HepG2 (cell line): ENCODE data around the gene CSNK1D. TPM values are rescaled to one million over a fixed set of nuclear protein-coding genes. Genes with fewer than 3 reads are reported as not detected.

ENCODE experiments used
- ELF1 ChIP-seq: sonication (generic); formaldehyde crosslinking; IDR thresholded peaks from 2 replicates; pipeline ENCODE4 v1.4.0; 2020; ENCODE audit warnings: missing genetic modification reagents
- HIC2 ChIP-seq: sonication (generic); formaldehyde crosslinking; IDR thresholded peaks from 2 replicates; pipeline ENCODE4 v1.9.0; 2022; ENCODE audit warnings: low read depth, missing genetic modification reagents
- KLF15 ChIP-seq: sonication (generic); formaldehyde crosslinking; IDR thresholded peaks from 2 replicates; pipeline ENCODE4 v1.8.1; 2023; ENCODE audit warnings: borderline replicate concordance, mild to moderate bottlenecking, inconsistent platforms, missing genetic modification reagents, mixed read lengths
- NCOA2 ChIP-seq: sonication (generic); formaldehyde crosslinking; IDR thresholded peaks from 2 replicates; pipeline ENCODE4 v1.8.0; 2022; ENCODE audit warnings: inconsistent platforms
- NCOA5 ChIP-seq: sonication (generic); formaldehyde crosslinking; IDR thresholded peaks from 2 replicates; pipeline ENCODE4 v1.4.0; 2020; ENCODE audit warnings: missing genetic modification reagents
- NFKBIZ ChIP-seq: IDR thresholded peaks from 2 replicates; pipeline ENCODE4 v1.6.1; 2018; ENCODE audit warnings: missing genetic modification reagents, missing compliant biosample characterization
- SALL2 ChIP-seq: sonication (generic); formaldehyde crosslinking; IDR thresholded peaks from 2 replicates; pipeline ENCODE4 v1.8.1; 2023; ENCODE audit warnings: mild to moderate bottlenecking, missing genetic modification reagents, inconsistent platforms
- SAP130 ChIP-seq: IDR thresholded peaks from 2 replicates; pipeline ENCODE4 v1.6.1; 2016; ENCODE audit warnings: low read depth
- SMAD3 ChIP-seq: sonication (generic); formaldehyde crosslinking; IDR thresholded peaks from 2 replicates; pipeline ENCODE4 v1.4.0; 2020; ENCODE audit warnings: missing genetic modification reagents
- STAT6 ChIP-seq: sonication (generic); formaldehyde crosslinking; IDR thresholded peaks from 2 replicates; pipeline ENCODE4 v1.4.0; 2020; ENCODE audit warnings: missing genetic modification reagents, mild to moderate bottlenecking, borderline replicate concordance
- ZBTB42 ChIP-seq: sonication (generic); formaldehyde crosslinking; IDR thresholded peaks from 2 replicates; pipeline ENCODE4 v1.5.0; 2020; ENCODE audit warnings: mild to moderate bottlenecking, missing genetic modification reagents
- ZFP82 ChIP-seq: sonication (generic); formaldehyde crosslinking; IDR thresholded peaks from 2 replicates; pipeline ENCODE4 v1.5.1; 2020; ENCODE audit warnings: mild to moderate bottlenecking, missing genetic modification reagents, borderline replicate concordance
- ZNF205 ChIP-seq: IDR thresholded peaks from 2 replicates; pipeline ENCODE4 v1.6.1; 2018; ENCODE audit warnings: missing biosample characterization, missing genetic modification reagents
- ZNF414 ChIP-seq: sonication (generic); formaldehyde crosslinking; IDR thresholded peaks from 2 replicates; pipeline ENCODE4 v1.5.0; 2020; ENCODE audit warnings: missing genetic modification reagents
- ZNF570 ChIP-seq: sonication (generic); formaldehyde crosslinking; IDR thresholded peaks from 2 replicates; pipeline ENCODE4 v1.4.0; 2020; ENCODE audit warnings: mild to moderate bottlenecking, missing genetic modification reagents, borderline replicate concordance
- ZNF572 ChIP-seq: sonication (generic); formaldehyde crosslinking; IDR thresholded peaks from 2 replicates; pipeline ENCODE4 v1.5.1; 2020; ENCODE audit warnings: mild to moderate bottlenecking, missing genetic modification reagents
- ZNF639 ChIP-seq: conservative IDR thresholded peaks from 2 replicates; pipeline ENCODE4 v1.6.1; 2018; ENCODE audit warnings: missing genetic modification reagents
- ZNF710 ChIP-seq: sonication (generic); formaldehyde crosslinking; IDR thresholded peaks from 2 replicates; pipeline ENCODE4 v1.5.0; 2020; ENCODE audit warnings: mild to moderate bottlenecking, missing genetic modification reagents, borderline replicate concordance
- polyA plus RNA-seq, 8 experiments: library from polyadenylated mRNA; depleted of rRNA in 3 of 8; stranded (reverse) in 7 of 8; unstranded in 1 of 8; fragments of >200 nt; fragmentation: Illumina TruSeq in 4 of 8; extraction: Trizol in 4 of 8; gene quantifications; 2 replicates each; pipeline versions ENCODE4 v1.2.1 to v1.2.3, GENCODE V29; 2011 to 2016; ENCODE audit warnings: low read depth in 4 of 8, missing spikeins in 1 of 8, mixed read lengths in 1 of 8; ENCODE audit not compliant: insufficient read depth in 1 of 8
- total RNA-seq, 5 experiments: library from RNA; depleted of rRNA; stranded (reverse); fragments of >200 nt; fragmentation: Illumina TruSeq; extraction: Trizol; gene quantifications; 2 replicates each; pipeline ENCODE4 v1.2.3, GENCODE V29; 2016; ENCODE audit warnings: low read depth in 1 of 5
- TF ChIP-seq, protein P1 (sequence below): sonication (generic); formaldehyde crosslinking; conservative IDR thresholded peaks from 2 replicates; pipeline ENCODE4 v1.4.0; 2020; ENCODE audit warnings: missing genetic modification reagents

Gene CSNK1D
- total and polyA plus RNA-seq, 2 of the 13 experiments (the other 11 are each of a cell fraction or from before 2014, with no cell fraction given), result 31.5 to 128 TPM

- TF ChIP-seq, protein P1, sequence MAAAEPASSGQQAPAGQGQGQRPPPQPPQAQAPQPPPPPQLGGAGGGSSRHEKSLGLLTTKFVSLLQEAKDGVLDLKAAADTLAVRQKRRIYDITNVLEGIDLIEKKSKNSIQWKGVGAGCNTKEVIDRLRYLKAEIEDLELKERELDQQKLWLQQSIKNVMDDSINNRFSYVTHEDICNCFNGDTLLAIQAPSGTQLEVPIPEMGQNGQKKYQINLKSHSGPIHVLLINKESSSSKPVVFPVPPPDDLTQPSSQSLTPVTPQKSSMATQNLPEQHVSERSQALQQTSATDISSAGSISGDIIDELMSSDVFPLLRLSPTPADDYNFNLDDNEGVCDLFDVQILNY, result peak; percentile 38; the same call in 1 of the 2 replicates
- TF ChIP-seq ZNF414 (peak; percentile 18; the same call in 1 of the 2 replicates), SALL2 (CRISPR knock-in tag) (no peak), ELF1 (CRISPR knock-in tag) (no peak; the same call in 1 of the 2 replicates), ZNF205 (CRISPR knock-in tag) (no peak), ZFP82 (no peak; the same call in 1 of the 2 replicates), ZBTB42 (CRISPR knock-in tag) (peak; percentile 15; the same call in 1 of the 2 replicates), KLF15 (CRISPR knock-in tag) (no peak), SAP130 (CRISPR knock-in tag) (peak; percentile 60), STAT6 (CRISPR knock-in tag) (no peak), HIC2 (CRISPR knock-in tag) (no peak), ZNF572 (CRISPR knock-in tag) (no peak), NFKBIZ (no peak; the same call in 1 of the 2 replicates), SMAD3 (CRISPR knock-in tag) (no peak; the same call in 1 of the 2 replicates), ZNF639 (CRISPR knock-in tag) (no peak), ZNF570 (no peak), ZNF710 (CRISPR knock-in tag) (peak; percentile 30; the same call in 1 of the 2 replicates), NCOA5 (CRISPR knock-in tag) (no peak), NCOA2 (CRISPR knock-in tag) (no peak)
Observed at GRCh38 chr17:82229698-82230608, 43.5 kb downstream of the CSNK1D start (continued).
